Kidney epithelial cell (primary cell): ENCODE data around the gene HIBADH. TPM values are rescaled to one million over a fixed set of nuclear protein-coding genes. Genes with fewer than 3 reads are reported as not detected.
"Not testable (repeated sequence)": the region's sequence is repeated elsewhere in the genome, so short reads cannot be mapped to it uniquely, and the experiment has no call there.

Source experiments
- DNase-seq: peaks from one replicate; pipeline ENCODE4 v3.0.0-alpha.2; 2010; ENCODE audit warnings: low read depth
- H3K27me3 ChIP-seq: 2 replicates; pipeline ENCODE4 v1.6.0; 2011; ENCODE audit warnings: low read length; ENCODE audit not compliant: control insufficient read depth, insufficient read depth
- H3K36me3 ChIP-seq: 2 replicates; pipeline ENCODE4 v1.5.1; 2011; ENCODE audit warnings: low read length; ENCODE audit not compliant: control insufficient read depth, insufficient read depth
- H3K4me3 ChIP-seq: 2 replicates; pipeline ENCODE4 v1.5.1; 2011; ENCODE audit warnings: low read depth, mild to moderate bottlenecking, control low read depth, low read length
- CTCF ChIP-seq: IDR thresholded peaks from 2 replicates; pipeline ENCODE4 v1.5.1; 2011; ENCODE audit warnings: mild to moderate bottlenecking, moderate library complexity, low read length, control low read depth, inconsistent platforms; ENCODE audit not compliant: insufficient read depth, poor library complexity, severe bottlenecking
- total RNA-seq: library from RNA; depleted of rRNA; stranded (reverse); fragments of >200 nt; gene quantifications from 2 replicates; pipeline ENCODE4 v1.2.3, GENCODE V29; 2015

The HIBADH gene
- total RNA-seq, 1 donor from 2014 or later = 44.3 TPM

- no peak for DNase-seq
- Histone ChIP-seq H3K4me3 (no peak overlapping the region), H3K36me3 (no peaks in the 10 kb centered on the region), H3K27me3 (no peaks in the 10 kb centered on the region)
- no peak for TF ChIP-seq CTCF
Observed at GRCh38 chr7:27515933-27516332, 146.8 kb downstream of the HIBADH start.

GRCh38 chr7:27514861-27515260 is 147.8 kb downstream of the HIBADH start:
- no peak for DNase-seq
- no peaks in the 10 kb centered on the region for H3K27me3 ChIP-seq
- TF ChIP-seq CTCF = no peak
- H3K4me3 ChIP-seq = no peak overlapping the region
- H3K36me3 ChIP-seq = no peaks in the 10 kb centered on the region

GRCh38 chr7:27513885-27514284 is 148.8 kb downstream of the HIBADH start:
- DNase-seq = no peak
- H3K27me3 ChIP-seq = no peaks in the 10 kb centered on the region
- H3K36me3 ChIP-seq = no peaks in the 10 kb centered on the region
- TF ChIP-seq CTCF = no peak
- no peak overlapping the region for H3K4me3 ChIP-seq

- H3K36me3 ChIP-seq, H3K27me3 ChIP-seq, H3K4me3 ChIP-seq, DNase-seq: not testable (repeated sequence)
Observed at GRCh38 chr7:27511370-27511769, 151.3 kb downstream of the HIBADH start.

GRCh38 chr7:27510541-27510940 is 152.1 kb downstream of the HIBADH start:
- TF ChIP-seq CTCF = no peak
- Histone ChIP-seq H3K27me3 (no peaks in the 10 kb centered on the region), H3K4me3 (no peak overlapping the region), H3K36me3 (no peaks in the 10 kb centered on the region)
- no peak for DNase-seq

GRCh38 chr7:27501879-27502278 is 160.8 kb downstream of the HIBADH start:
- not testable (repeated sequence) for H3K36me3 ChIP-seq, DNase-seq, H3K27me3 ChIP-seq, H3K4me3 ChIP-seq

GRCh38 chr7:27501001-27501400 is 161.7 kb downstream of the HIBADH start:
- H3K4me3 ChIP-seq = no peak overlapping the region
- H3K27me3 ChIP-seq = no peaks in the 10 kb centered on the region
- H3K36me3 ChIP-seq = no peaks in the 10 kb centered on the region
- no peak for TF ChIP-seq CTCF
- no peak for DNase-seq
